Measurements from ENCODE around the gene UBN1.

- TF ChIP-seq TAF1 (IDR thresholded peaks at IDR 0.05; ENCODE audit: borderline replicate concordance, insufficient read depth, low read length) (no peak), POLR2AphosphoS5 (IDR thresholded peaks at IDR 0.05; ENCODE audit: low read depth, low read length) (no peak), SIN3A (IDR thresholded peaks at IDR 0.05; ENCODE audit: borderline replicate concordance, insufficient read depth, low read length) (no peak)
- TF ChIP-seq, protein P1, sequence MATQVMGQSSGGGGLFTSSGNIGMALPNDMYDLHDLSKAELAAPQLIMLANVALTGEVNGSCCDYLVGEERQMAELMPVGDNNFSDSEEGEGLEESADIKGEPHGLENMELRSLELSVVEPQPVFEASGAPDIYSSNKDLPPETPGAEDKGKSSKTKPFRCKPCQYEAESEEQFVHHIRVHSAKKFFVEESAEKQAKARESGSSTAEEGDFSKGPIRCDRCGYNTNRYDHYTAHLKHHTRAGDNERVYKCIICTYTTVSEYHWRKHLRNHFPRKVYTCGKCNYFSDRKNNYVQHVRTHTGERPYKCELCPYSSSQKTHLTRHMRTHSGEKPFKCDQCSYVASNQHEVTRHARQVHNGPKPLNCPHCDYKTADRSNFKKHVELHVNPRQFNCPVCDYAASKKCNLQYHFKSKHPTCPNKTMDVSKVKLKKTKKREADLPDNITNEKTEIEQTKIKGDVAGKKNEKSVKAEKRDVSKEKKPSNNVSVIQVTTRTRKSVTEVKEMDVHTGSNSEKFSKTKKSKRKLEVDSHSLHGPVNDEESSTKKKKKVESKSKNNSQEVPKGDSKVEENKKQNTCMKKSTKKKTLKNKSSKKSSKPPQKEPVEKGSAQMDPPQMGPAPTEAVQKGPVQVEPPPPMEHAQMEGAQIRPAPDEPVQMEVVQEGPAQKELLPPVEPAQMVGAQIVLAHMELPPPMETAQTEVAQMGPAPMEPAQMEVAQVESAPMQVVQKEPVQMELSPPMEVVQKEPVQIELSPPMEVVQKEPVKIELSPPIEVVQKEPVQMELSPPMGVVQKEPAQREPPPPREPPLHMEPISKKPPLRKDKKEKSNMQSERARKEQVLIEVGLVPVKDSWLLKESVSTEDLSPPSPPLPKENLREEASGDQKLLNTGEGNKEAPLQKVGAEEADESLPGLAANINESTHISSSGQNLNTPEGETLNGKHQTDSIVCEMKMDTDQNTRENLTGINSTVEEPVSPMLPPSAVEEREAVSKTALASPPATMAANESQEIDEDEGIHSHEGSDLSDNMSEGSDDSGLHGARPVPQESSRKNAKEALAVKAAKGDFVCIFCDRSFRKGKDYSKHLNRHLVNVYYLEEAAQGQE (IDR thresholded peaks at IDR 0.05; ENCODE audit: insufficient read depth in 1 of 2, low read depth in 2 of 2, low read length in 2 of 2) = no peak
Observed at GRCh38 chr16:4806280-4806679, 41.0 kb upstream of the UBN1 start.

All from PFSK-1 (cell line).